Panc1 (cell line): Measurements from ENCODE around the gene CACUL1.

Experiments
- POLR2AphosphoS5 ChIP-seq: IDR thresholded peaks from 2 replicates; pipeline ENCODE4 v1.6.1; 2012; ENCODE audit warnings: mild to moderate bottlenecking, low read depth, low read length, moderate library complexity
- SIN3A ChIP-seq: IDR thresholded peaks from 2 replicates; pipeline ENCODE4 v1.6.1; 2012; ENCODE audit warnings: low read depth, mild to moderate bottlenecking, low read length, moderate library complexity, borderline replicate concordance; ENCODE audit not compliant: insufficient read depth
- TCF7L2 ChIP-seq: IDR thresholded peaks from 2 replicates; pipeline ENCODE4 v1.6.1; 2011; ENCODE audit warnings: mild to moderate bottlenecking, low read depth, low read length, inconsistent platforms
- TF ChIP-seq, protein P1 (sequence below): fragments of 450-650 bp; IDR thresholded peaks from 2 replicates; pipeline ENCODE4 v1.5.1; 2017; ENCODE audit warnings: mild to moderate bottlenecking
- TF ChIP-seq, protein P2 (sequence below), 2 experiments: IDR thresholded peaks; 2 replicates each; pipeline ENCODE4 v1.6.1; 2011 to 2012; ENCODE audit warnings: low read depth in 2 of 2, control low read depth in 1 of 2, low read length in 1 of 2, mild to moderate bottlenecking in 1 of 2, moderate library complexity in 1 of 2; ENCODE audit not compliant: insufficient read depth in 1 of 2

DNA sequence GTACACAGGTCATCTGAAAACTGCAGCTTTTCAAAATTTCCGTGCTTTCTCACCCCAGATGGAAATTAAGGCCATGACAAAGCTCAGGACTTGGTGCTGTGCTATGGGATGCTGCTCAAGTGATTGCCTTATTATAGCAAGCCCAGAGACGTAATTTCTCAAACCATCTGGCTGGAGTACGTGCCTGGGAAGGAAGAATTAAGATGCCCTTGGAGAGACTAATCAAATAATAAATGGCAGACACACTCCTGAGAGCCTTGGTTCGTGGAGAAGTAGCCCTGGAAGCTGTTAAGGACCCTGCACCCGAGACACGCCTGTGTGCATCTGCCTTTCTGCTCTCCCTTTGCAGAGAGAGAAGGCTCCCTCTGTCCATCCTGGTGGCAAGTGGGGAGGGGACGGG is 121.0 kb downstream of the CACUL1 start:
- TF ChIP-seq, protein P1, sequence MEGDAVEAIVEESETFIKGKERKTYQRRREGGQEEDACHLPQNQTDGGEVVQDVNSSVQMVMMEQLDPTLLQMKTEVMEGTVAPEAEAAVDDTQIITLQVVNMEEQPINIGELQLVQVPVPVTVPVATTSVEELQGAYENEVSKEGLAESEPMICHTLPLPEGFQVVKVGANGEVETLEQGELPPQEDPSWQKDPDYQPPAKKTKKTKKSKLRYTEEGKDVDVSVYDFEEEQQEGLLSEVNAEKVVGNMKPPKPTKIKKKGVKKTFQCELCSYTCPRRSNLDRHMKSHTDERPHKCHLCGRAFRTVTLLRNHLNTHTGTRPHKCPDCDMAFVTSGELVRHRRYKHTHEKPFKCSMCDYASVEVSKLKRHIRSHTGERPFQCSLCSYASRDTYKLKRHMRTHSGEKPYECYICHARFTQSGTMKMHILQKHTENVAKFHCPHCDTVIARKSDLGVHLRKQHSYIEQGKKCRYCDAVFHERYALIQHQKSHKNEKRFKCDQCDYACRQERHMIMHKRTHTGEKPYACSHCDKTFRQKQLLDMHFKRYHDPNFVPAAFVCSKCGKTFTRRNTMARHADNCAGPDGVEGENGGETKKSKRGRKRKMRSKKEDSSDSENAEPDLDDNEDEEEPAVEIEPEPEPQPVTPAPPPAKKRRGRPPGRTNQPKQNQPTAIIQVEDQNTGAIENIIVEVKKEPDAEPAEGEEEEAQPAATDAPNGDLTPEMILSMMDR: no peak
- no peak for TF ChIP-seq TCF7L2
- TF ChIP-seq, protein P2, sequence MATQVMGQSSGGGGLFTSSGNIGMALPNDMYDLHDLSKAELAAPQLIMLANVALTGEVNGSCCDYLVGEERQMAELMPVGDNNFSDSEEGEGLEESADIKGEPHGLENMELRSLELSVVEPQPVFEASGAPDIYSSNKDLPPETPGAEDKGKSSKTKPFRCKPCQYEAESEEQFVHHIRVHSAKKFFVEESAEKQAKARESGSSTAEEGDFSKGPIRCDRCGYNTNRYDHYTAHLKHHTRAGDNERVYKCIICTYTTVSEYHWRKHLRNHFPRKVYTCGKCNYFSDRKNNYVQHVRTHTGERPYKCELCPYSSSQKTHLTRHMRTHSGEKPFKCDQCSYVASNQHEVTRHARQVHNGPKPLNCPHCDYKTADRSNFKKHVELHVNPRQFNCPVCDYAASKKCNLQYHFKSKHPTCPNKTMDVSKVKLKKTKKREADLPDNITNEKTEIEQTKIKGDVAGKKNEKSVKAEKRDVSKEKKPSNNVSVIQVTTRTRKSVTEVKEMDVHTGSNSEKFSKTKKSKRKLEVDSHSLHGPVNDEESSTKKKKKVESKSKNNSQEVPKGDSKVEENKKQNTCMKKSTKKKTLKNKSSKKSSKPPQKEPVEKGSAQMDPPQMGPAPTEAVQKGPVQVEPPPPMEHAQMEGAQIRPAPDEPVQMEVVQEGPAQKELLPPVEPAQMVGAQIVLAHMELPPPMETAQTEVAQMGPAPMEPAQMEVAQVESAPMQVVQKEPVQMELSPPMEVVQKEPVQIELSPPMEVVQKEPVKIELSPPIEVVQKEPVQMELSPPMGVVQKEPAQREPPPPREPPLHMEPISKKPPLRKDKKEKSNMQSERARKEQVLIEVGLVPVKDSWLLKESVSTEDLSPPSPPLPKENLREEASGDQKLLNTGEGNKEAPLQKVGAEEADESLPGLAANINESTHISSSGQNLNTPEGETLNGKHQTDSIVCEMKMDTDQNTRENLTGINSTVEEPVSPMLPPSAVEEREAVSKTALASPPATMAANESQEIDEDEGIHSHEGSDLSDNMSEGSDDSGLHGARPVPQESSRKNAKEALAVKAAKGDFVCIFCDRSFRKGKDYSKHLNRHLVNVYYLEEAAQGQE (IDR thresholded peaks at IDR 0.05; ENCODE audit: insufficient read depth in 1 of 2, low read depth in 2 of 2, low read length in 1 of 2): no peak
- no peak for TF ChIP-seq SIN3A
- no peak for TF ChIP-seq POLR2AphosphoS5
